Parathyroid adenoma (tissue), 2 donors: ENCODE data around the gene SLC1A2.

Source experiments
- H2AFZ ChIP-seq: fragments of 300-600 bp; sonication (generic); one replicate; pipeline ENCODE4 v1.7.0; 2017; ENCODE audit warnings: antibody characterized with exemption, mild to moderate bottlenecking
- H3K27ac ChIP-seq: fragments of 300-600 bp; sonication (generic); one replicate; pipeline ENCODE4 v1.7.0; 2017
- H3K27me3 ChIP-seq: fragments of 300-600 bp; sonication (generic); one replicate; pipeline ENCODE4 v1.7.0; 2017; ENCODE audit warnings: low read length; ENCODE audit not compliant: control insufficient read depth, insufficient read depth
- H3K36me3 ChIP-seq: fragments of 300-600 bp; sonication (generic); one replicate; pipeline ENCODE4 v1.7.0; 2017; ENCODE audit warnings: low read length; ENCODE audit not compliant: control insufficient read depth, insufficient read depth
- H3K4me1 ChIP-seq: fragments of 300-600 bp; sonication (generic); one replicate; pipeline ENCODE4 v1.7.0; 2017; ENCODE audit warnings: control low read depth
- H3K4me2 ChIP-seq: fragments of 300-600 bp; sonication (generic); one replicate; pipeline ENCODE4 v1.7.0; 2017; ENCODE audit warnings: low read length
- H3K4me3 ChIP-seq: fragments of 300-600 bp; sonication (generic); one replicate; pipeline ENCODE4 v1.7.0; 2017; ENCODE audit warnings: low read depth, low read length
- H3K79me2 ChIP-seq: fragments of 300-600 bp; sonication (generic); one replicate; pipeline ENCODE4 v1.7.0; 2017; ENCODE audit warnings: control low read depth
- H3K9ac ChIP-seq: fragments of 300-600 bp; sonication (generic); one replicate; pipeline ENCODE4 v1.7.0; 2017; ENCODE audit warnings: mild to moderate bottlenecking
- H3K9me3 ChIP-seq: fragments of 300-600 bp; sonication (generic); one replicate; pipeline ENCODE4 v1.7.0; 2017; ENCODE audit warnings: low read length; ENCODE audit not compliant: control insufficient read depth
- CTCF ChIP-seq: fragments of 300-600 bp; sonication (generic); IDR thresholded peaks from one replicate; pipeline ENCODE4 v1.7.0; 2017; ENCODE audit warnings: antibody characterized with exemption, mild to moderate bottlenecking
- donor health status: primary hyperparathyroidism.

The SLC1A2 gene

GRCh38 chr11:35415487-35415886 is 3.9 kb downstream of the SLC1A2 start:
- Histone ChIP-seq H3K4me2 (no peak overlapping the region), H3K4me3 (no peak overlapping the region), H3K9ac (no peak overlapping the region), H3K36me3 (no peaks in the 10 kb centered on the region), H3K9me3 (no peaks in the 10 kb centered on the region), H3K4me1 (no peaks in the 10 kb centered on the region), H3K27me3 (no peaks in the 10 kb centered on the region), H2AFZ (no peak overlapping the region), H3K27ac (no peak overlapping the region), H3K79me2 (no peaks in the 10 kb centered on the region)
- TF ChIP-seq CTCF = no peak

GRCh38 chr11:35414776-35415175 is 4.6 kb downstream of the SLC1A2 start:
- Histone ChIP-seq H3K79me2 (no peaks in the 10 kb centered on the region), H3K36me3 (no peaks in the 10 kb centered on the region), H3K27me3 (no peaks in the 10 kb centered on the region), H3K4me1 (no peaks in the 10 kb centered on the region), H3K4me3 (no peak overlapping the region), H3K9me3 (no peaks in the 10 kb centered on the region), H2AFZ (no peak overlapping the region), H3K27ac (no peak overlapping the region), H3K4me2 (no peak overlapping the region), H3K9ac (no peak overlapping the region)
- no peak for TF ChIP-seq CTCF

- no peak overlapping the region for H3K4me3 ChIP-seq
- no peak overlapping the region for H3K27ac ChIP-seq
- H3K4me1 ChIP-seq = no peaks in the 10 kb centered on the region
- no peak overlapping the region for H3K9ac ChIP-seq
- H3K27me3 ChIP-seq = no peaks in the 10 kb centered on the region
- H2AFZ ChIP-seq = no peak overlapping the region
- TF ChIP-seq CTCF = no peak
- H3K36me3 ChIP-seq = no peaks in the 10 kb centered on the region
- H3K9me3 ChIP-seq = no peaks in the 10 kb centered on the region
- H3K79me2 ChIP-seq = no peaks in the 10 kb centered on the region
- no peak overlapping the region for H3K4me2 ChIP-seq
Observed at GRCh38 chr11:35414311-35414710, 5.0 kb downstream of the SLC1A2 start.

GRCh38 chr11:35413598-35413997 is 5.8 kb downstream of the SLC1A2 start:
- no peaks in the 10 kb centered on the region for H3K4me1 ChIP-seq
- TF ChIP-seq CTCF = no peak
- H3K9ac ChIP-seq = no peak overlapping the region
- H2AFZ ChIP-seq = no peak overlapping the region
- no peak overlapping the region for H3K4me3 ChIP-seq
- H3K79me2 ChIP-seq = no peaks in the 10 kb centered on the region
- H3K27ac ChIP-seq = no peak overlapping the region
- H3K9me3 ChIP-seq = no peaks in the 10 kb centered on the region
- H3K36me3 ChIP-seq = no peaks in the 10 kb centered on the region
- no peak overlapping the region for H3K4me2 ChIP-seq
- no peaks in the 10 kb centered on the region for H3K27me3 ChIP-seq

GRCh38 chr11:35412285-35412684 is 7.1 kb downstream of the SLC1A2 start:
- Histone ChIP-seq H3K4me1 (no peaks in the 10 kb centered on the region), H2AFZ (no peak overlapping the region), H3K79me2 (no peaks in the 10 kb centered on the region), H3K36me3 (no peaks in the 10 kb centered on the region), H3K4me2 (no peak overlapping the region), H3K9me3 (no peaks in the 10 kb centered on the region), H3K27ac (no peak overlapping the region), H3K9ac (no peak overlapping the region), H3K27me3 (no peaks in the 10 kb centered on the region), H3K4me3 (no peak overlapping the region)
- no peak for TF ChIP-seq CTCF
